Measurements from ENCODE around the gene C13orf46. TPM values are rescaled to one million over a fixed set of nuclear protein-coding genes. Genes with fewer than 3 reads are reported as not detected.

The C13orf46 gene
- total and polyA plus RNA-seq, 2 donors (not counting 1 experiment from before 2014, with no cell fraction given), result 1.4 to 4.8 TPM

GRCh38 chr13:113999618-113999910 lies 25.7 kb upstream of the C13orf46 start:
- no peaks in the 10 kb centered on the region for H3K4me1 ChIP-seq (ENCODE audit: control insufficient read depth in 2 of 2, insufficient read depth in 2 of 2, low read length in 2 of 2)
- no peaks in the 10 kb centered on the region for H3K9me3 ChIP-seq (ENCODE audit: control extremely low read depth in 1 of 3, control insufficient read depth in 2 of 3, insufficient read depth in 1 of 3, low read length in 2 of 3)
- ATAC-seq (ENCODE audit: low read depth), result no peak
- intact Hi-C loops (cut with micrococcal nuclease), result no loop called here
- no peak overlapping the region for H3K9ac ChIP-seq (ENCODE audit: low read length)
- no peak for DNase-seq
- H2AFZ ChIP-seq (ENCODE audit: insufficient read depth, low read depth, low read length, poor library complexity, severe bottlenecking), result no peak overlapping the region
- no peak overlapping the region for H3K4me2 ChIP-seq (replicated peaks; ENCODE audit: low read depth, low read length, poor library complexity, severe bottlenecking)
- Mint-ChIP-seq H3K4me3 (no peak overlapping the region), H3K27ac (no peak overlapping the region), H3K27me3 (no peaks in the 10 kb centered on the region), H3K4me1 (no peaks in the 10 kb centered on the region), H3K9me3 (ENCODE audit: insufficient read depth) (no peaks in the 10 kb centered on the region)
- no peak overlapping the region for H3K27ac ChIP-seq (ENCODE audit: low read length in 2 of 2)
- TF ChIP-seq EZH2 (IDR thresholded peaks at IDR 0.05; ENCODE audit: borderline replicate concordance, insufficient read depth, low read depth, low read length, poor library complexity, severe bottlenecking) (no peak), CTCF (IDR thresholded peaks at IDR 0.05) (no peak)
- H3K36me3 ChIP-seq (replicated peaks in 1 of 2; ENCODE audit: control extremely low read depth in 1 of 2, control insufficient read depth in 1 of 2, extremely low read depth in 1 of 2, insufficient read depth in 2 of 2, low read length in 1 of 2), result peaks cover 0 to 56% of the 10 kb centered on the region in 2 experiments
- H3K27me3 ChIP-seq (replicated peaks in 1 of 4; ENCODE audit: control extremely low read depth in 1 of 4, control insufficient read depth in 3 of 4, insufficient read depth in 4 of 4, low read length in 3 of 4), result no peaks in the 10 kb centered on the region
- CTCF ChIA-PET, result no interaction called here
- POLR2A ChIA-PET, result no interaction called here
- peaks cover 17% of the 10 kb centered on the region for H4K20me1 ChIP-seq (ENCODE audit: control insufficient read depth, insufficient read depth, low read length, poor library complexity, severe bottlenecking)
- no CpG with 5 or more reads among the region's 10 CpGs for WGBS (ENCODE audit: insufficient coverage)
- no peaks in the 10 kb centered on the region for H3K79me2 ChIP-seq (ENCODE audit: control insufficient read depth, insufficient read depth, low read length)
- H3K4me3 ChIP-seq (ENCODE audit: control extremely low read depth in 1 of 5, extremely low read depth in 1 of 5, insufficient read depth in 1 of 5, low read depth in 2 of 5, low read length in 4 of 5), result no peak overlapping the region

GRCh38 chr13:113998781-113999617 lies 25.1 kb upstream of the C13orf46 start:
- POLR2A ChIA-PET, result no interaction called here
- no peaks in the 10 kb centered on the region for H3K27me3 ChIP-seq (replicated peaks in 1 of 4; ENCODE audit: control extremely low read depth in 1 of 4, control insufficient read depth in 3 of 4, insufficient read depth in 4 of 4, low read length in 3 of 4)
- intact Hi-C loops (cut with micrococcal nuclease), result no loop called here

More at GRCh38 chr13:113998781-113999617, 25.1 kb upstream of the C13orf46 start:
- H3K27ac Mint-ChIP-seq, result peak overlapping the region; percentile 53
- TF ChIP-seq CTCF (IDR thresholded peaks at IDR 0.05), result no peak
- TF ChIP-seq EZH2 (IDR thresholded peaks at IDR 0.05; ENCODE audit: borderline replicate concordance, insufficient read depth, low read depth, low read length, poor library complexity, severe bottlenecking), result no peak
- 96% methylated on average over 28 of the region's 42 CpGs for WGBS (ENCODE audit: insufficient coverage)
- no peak overlapping the region for H3K4me2 ChIP-seq (replicated peaks; ENCODE audit: low read depth, low read length, poor library complexity, severe bottlenecking)
- H3K79me2 ChIP-seq (ENCODE audit: control insufficient read depth, insufficient read depth, low read length), result no peaks in the 10 kb centered on the region
- H2AFZ ChIP-seq (ENCODE audit: insufficient read depth, low read depth, low read length, poor library complexity, severe bottlenecking), result no peak overlapping the region
- peaks cover 17% of the 10 kb centered on the region for H4K20me1 ChIP-seq (ENCODE audit: control insufficient read depth, insufficient read depth, low read length, poor library complexity, severe bottlenecking)
- H3K4me1 Mint-ChIP-seq, result no peaks in the 10 kb centered on the region
- H3K4me1 ChIP-seq (ENCODE audit: control insufficient read depth in 2 of 2, insufficient read depth in 2 of 2, low read length in 2 of 2), result no peaks in the 10 kb centered on the region
- no peak for DNase-seq
- H3K36me3 ChIP-seq (replicated peaks in 1 of 2; ENCODE audit: control extremely low read depth in 1 of 2, control insufficient read depth in 1 of 2, extremely low read depth in 1 of 2, insufficient read depth in 2 of 2, low read length in 1 of 2), result peaks cover 0 to 56% of the 10 kb centered on the region in 2 experiments
- CTCF ChIA-PET, result no interaction called here
- H3K27me3 Mint-ChIP-seq, result no peaks in the 10 kb centered on the region
- no peaks in the 10 kb centered on the region for H3K9me3 Mint-ChIP-seq (ENCODE audit: insufficient read depth)
- H3K4me3 Mint-ChIP-seq, result no peak overlapping the region
- ATAC-seq (ENCODE audit: low read depth), result no peak
- H3K9ac ChIP-seq (ENCODE audit: low read length), result no peak overlapping the region
- H3K4me3 ChIP-seq (ENCODE audit: control extremely low read depth in 1 of 5, extremely low read depth in 1 of 5, insufficient read depth in 1 of 5, low read depth in 2 of 5, low read length in 4 of 5), result no peak overlapping the region
- no peaks in the 10 kb centered on the region for H3K9me3 ChIP-seq (ENCODE audit: control extremely low read depth in 1 of 3, control insufficient read depth in 2 of 3, insufficient read depth in 1 of 3, low read length in 2 of 3)
- no peak overlapping the region for H3K27ac ChIP-seq (ENCODE audit: low read length in 2 of 2)

All from B cell (primary cell).